Hematopoietic multipotent progenitor cell treated with erythropoietin and hydrocortisone succinate and interleukin-3 and kit ligand, for 8 days (in vitro differentiated cells): ENCODE measurements around the gene ZIC1.

ENCODE experiments used
- DNase-seq: peaks from one replicate; pipeline ENCODE4 v3.0.0-alpha.2; 2015

Gene ZIC1

DNA sequence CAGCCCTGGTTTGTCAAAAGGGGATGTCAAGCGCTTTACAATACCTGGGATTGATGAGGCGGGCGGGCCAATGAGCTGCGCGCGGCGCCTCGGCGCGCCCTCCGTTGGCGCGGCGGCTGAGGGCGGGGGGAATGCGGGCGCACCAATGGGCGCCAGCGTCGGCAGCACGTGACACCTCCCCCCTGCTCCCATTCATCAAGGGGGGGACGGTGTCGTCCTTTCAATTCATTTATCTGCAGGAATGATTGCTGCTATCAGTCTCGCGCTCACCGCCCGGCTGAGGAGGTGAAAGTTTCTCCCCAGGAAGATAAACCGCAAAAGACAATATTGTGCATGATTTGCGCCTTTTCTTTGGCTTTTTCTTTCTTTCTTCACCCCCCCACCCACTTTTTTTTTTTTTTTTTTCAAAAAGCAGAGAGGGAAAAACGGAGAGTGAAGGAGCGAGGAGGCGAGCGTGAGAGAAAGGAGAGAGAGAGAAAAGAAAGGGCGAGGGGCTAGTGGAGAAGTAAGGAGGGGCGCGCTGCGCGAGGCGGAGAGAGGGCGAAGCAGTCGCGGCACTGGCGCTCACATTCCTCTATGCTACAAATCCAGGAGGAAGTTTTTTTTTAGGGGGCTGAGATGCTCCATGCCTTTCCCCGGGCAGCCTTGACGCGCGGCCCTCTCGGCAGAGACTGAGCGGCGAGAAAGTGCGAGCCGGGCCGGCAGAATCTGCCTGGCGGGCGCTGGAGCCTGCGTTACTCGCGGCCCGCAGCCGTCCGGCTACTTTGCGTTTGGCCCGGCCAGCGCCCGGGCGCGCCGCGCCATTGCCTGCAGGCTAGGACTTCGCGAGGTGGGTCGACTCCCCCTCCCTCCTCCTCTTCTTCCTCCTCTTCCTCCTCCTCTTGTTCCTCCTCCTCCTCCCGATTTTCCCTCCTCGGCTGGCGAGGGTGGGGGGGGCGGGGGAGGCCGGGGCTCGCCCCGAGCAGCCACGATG is at the start of gene ZIC1:
TSS of gene ZIC1 (plus strand) at position 223 of the 973 bp plus-strand sequence. CDS start at position 971, 748 bp downstream.
- DNase-seq = no peak

DNA sequence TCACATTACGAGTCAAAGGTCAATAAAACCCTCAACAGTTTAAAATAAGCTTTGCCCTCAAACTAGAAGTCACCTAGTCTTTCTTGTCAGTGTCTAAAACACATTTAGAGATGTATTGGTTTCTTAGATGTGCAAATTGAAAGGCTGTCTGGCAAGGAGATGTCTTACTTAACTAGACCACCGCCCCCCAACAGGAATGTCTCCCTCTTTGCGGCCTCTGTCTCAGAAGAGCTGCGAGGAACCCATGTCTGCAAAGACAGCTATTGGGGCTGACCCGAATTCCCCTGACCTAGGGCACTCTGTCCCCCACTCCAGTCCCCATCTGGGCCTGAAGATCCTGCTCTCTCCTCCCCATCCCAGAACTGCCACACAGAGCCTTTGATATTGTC is 49.1 kb upstream of the ZIC1 start:
- DNase-seq = no peak

DNA sequence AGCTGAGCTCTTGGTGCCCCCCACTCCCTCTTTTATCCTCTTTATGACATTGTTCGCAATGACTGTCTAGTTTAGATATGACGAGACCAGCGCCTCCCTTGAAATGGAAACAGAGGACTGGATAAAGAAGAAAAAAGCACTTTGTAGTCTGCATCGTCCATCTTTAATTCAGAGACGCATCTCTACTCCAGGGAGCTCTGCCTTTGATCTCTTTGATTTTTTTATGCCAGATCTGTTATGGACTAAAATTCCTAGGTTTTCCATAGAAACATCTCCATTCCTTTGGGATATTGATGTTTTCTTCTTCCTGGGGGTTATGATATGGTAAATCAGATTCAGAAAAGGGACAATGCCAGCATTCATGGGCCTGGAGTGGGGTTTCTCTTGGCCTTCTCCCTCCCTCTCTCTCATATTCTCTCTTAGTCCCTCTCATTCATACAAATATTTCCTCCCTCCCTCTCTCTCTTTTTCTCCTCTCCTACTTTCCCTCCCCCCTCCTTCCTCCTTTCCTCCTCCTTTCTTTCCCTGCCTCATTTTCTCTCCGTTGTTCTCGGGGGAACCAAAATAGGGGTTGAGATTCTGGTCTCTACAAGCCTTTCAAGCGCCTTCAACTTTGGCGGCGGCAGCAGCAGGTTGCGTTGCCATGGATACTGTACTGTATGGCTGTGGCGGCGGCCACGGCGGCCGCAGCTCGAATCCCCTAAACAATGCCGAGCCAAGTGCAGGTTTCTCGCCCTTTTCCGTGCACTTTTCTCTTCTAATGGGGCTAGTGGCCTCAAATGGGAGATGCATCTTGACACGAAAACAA is 48.3 kb upstream of the ZIC1 start:
- no peak for DNase-seq

DNA sequence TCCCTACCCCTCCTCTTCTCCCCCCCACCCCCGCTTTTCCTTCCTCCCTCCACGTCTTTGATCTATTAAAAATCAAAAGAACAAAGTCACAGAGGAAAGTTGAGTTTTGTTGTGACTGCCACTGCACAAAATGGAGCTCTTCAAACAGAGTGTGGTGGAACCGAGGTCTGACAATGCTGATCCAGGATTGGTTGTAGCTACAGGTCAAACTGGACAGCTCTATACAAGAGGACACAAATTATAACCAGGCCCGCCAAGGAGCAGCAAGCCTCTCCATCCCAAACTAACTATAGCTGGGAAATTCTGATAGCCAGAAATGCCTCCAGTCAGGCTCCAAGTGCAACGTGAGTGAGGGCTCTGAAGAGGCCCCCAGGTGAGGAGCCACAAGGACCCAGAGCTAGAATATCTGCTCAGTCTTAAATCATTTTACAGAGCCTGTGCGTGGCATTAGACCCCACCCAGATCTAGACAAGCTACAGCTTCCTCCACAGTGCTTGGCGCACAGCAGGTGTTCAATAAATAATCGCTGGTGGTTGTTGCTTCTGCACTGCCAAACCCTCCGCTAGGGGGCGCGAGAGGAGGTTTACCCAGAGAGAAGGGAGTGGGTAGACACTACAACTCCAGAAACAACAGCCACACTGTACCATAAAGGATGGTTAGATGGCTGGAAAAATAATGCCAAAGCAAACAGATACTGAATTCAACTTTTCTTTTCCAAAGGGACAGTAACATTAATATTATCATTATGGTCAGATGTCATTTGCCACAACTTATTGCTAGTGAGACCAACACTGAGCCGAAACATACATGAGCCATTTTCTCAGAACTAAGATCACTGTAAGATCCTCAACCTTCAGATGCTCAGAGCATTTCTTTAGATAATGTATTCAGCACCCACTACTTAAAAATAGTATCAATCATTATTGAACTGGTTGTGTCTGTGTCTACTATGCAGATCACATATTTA is 47.4 kb upstream of the ZIC1 start:
- peak; percentile 50 for DNase-seq

DNA sequence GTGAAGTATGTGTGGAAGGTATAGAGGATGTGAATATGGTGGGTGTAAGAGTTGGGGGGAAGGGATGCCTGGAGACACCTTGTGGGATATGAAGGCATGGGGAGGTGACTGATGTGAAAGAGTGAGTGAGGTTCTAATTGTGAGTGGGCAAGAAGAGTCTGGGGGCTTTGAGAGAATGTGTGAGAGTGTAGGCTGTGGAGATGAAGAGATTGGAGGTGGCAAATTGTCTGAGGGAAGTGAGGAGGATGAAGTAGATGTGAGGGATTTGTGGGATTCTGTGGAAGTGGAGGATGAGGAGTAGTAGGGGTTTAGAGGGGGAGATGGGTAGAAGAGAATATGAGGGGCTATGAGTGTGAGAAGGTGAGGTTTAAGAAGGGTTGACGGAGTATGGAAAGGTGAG is 44.4 kb upstream of the ZIC1 start:
- no peak for DNase-seq

DNA sequence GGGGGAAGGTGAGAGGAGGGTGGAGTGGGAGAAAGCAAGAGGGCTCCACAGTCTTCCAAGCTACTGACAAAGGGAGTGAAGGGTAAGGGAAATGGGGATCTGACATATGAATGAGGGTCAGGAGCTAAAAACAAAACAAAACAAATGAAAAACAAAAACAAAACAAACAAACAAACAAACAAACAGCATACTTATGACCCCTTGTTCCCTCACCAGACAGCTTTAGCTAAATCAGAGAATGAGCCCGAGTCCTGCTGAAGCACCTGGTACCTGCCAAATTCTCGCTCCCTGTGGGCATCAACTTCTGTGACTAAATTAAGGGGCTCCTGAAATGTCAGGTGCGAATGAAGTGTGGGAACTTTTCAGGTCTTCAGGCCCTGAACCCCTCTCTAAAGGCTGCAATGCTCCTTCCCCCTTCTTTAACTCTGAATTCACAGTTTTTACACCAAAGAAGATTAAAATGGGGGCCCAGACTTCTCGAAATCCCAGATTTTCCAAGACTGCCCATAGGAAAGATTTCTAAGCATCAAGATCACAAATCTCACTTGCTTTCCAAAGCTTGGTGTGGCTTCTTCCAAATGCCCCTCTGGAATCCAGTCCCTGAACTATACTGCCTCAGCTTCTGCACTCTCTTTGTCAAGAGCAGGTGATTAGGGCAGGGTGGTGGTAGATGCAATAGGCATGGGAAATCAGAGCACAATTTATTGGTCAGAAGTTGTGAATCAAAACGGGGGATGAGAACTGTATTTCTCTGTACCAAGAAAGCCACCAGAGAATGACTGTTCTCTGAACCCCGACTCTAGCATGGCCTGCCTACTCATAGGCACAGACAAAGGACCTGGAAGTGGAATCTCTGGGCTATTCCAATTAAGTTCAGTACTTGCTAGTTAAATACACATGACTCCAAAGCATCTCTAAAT is 43.7 kb upstream of the ZIC1 start:
- no peak for DNase-seq

DNA sequence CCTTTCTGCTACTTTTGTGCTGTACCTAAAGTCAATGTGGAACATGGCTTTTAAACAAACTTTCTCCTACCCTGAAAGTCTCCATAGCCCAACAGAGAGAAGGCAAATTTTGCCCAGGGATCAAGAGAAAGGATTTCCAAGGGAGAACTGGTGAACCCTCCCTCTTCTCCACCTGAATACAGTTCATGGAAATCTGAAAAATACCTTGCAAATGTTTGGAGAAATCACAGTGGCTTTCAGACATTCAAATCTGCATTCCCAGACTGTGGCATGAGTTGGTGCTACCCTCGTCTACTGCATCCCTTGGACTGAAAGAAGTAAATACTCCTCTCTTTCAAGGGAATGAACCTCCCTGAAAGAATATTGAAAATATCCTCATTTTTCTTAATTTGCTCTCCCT is 41.5 kb upstream of the ZIC1 start:
- DNase-seq = no peak

DNA sequence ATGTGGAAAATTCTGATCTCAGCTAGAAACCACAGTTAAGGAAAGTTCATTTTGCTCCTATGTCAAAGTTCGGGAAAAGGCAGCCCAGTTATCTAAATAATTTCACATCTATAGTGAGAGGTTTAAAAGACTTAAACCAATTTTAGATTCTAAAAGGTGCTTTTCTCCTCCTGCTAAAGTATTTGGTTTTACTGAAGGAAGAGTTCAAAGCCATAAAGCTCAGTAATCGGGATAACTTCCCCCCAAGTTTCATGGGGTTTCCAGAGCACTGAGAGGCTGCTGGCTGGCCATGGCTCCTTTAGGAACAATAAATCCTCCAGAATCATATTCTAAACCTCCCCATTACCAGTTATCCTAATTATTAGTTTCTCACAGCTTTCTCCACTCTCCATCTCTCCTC is 41.0 kb upstream of the ZIC1 start:
- DNase-seq = no peak

DNA sequence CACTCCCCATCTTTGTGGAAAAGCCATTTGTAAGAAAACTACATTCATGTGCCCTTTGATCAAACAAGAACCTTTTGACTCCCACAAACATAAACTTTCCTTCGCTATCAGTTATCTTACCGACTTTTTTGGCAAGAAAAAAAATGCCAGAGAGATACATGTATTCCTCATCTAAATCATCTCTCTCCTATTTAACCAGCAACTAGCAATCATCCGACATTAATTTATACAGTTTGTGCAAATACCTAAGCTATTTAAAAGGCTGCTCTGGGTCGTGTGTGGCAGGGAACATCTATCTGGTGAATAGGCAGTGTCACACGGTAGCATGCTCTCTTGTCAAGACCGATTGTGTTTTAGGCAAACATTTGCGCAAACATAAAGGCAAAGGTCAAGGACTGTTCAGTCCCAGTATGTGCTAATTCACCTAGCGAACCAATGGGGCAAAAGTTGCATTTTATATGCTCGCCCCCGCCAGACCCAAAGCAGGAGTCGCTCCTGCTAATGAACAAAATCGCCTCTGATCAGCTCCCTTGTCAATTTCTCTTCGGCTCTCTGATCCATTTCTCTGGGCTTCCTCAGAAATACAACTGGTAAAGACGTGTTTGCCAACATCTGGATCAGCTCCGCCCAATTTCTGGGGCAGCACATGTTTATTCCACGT is 40.5 kb upstream of the ZIC1 start:
- no peak for DNase-seq

DNA sequence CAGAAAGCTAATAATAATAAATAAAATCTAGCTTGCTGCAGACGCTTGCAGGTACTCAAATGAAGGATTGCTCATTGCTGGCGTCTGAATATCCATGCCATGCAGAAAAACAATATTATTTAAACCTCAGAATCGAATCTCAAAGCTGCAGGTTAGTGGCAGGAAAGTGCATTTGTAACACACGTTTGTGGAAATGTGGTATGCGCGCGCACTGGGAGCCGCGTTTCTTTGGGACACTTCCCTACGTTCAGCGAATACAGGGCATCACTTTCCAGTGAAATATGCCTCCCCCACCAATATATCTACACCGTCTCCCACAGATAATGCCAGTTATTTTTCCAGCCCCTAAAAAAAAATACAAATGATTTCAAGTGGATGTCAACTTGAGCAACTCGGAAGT is 39.9 kb upstream of the ZIC1 start:
- DNase-seq = no peak

DNA sequence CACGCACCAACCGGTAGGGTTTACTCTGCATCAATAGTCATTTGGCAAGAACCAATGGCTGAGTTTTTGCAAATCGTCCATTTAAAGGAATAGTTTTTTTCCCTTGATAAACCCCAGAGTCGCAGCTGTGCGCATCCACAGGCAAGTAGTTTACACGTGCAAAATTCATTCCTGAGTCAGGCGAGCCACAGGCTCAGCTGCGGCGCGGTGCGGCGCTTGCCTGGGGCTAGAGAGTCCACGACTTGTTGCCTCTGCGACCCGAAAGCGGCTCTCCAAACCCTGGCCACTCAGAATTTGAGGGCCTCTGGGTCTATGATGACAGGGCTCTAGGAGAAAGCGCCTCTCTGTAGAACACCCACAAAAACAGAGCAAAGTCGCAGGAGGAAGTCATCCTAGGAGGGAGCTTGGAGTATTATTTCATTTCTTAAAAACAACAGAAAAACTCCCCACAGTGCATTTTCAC is 39.5 kb upstream of the ZIC1 start:
- DNase-seq = no peak

DNA sequence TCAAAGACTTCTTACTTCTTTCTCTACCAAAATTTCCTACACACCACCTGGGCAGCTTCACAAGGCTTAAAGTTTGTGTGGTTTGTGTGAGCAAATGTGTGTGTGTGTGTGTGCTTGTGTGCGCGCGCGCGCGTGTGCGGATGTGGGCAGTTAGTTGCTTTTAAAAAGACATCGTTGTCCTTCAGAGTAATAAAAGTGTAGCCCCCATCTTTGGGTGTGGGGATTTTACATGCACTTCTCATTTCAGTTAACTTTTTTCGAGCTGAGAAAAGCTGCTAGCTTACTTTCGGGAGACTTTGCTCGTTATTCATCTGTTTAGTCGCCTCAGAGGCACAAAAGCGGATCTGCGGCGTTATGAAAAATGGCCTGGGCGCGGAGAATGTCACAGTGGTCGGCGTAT is 38.8 kb upstream of the ZIC1 start:
- no peak for DNase-seq

DNA sequence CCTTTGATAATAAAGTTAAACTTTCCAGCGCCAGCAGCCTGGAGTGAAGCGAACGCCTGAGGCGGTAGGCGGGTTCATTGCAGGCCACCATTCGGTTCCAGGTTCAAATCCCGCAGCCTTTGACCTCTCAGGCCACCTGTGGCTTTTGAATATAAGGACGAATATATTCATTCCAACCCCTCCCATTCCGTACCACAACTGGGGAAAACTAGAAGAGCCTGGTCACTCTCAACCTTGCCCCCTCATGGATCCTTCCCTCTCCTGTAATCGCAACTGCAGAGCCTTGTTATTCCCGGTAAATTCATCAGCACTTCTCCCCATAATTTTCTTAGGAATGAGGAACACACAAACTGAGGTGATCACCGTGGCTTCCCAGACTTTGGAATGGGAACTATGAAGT is 38.0 kb upstream of the ZIC1 start:
- DNase-seq = no peak

DNA sequence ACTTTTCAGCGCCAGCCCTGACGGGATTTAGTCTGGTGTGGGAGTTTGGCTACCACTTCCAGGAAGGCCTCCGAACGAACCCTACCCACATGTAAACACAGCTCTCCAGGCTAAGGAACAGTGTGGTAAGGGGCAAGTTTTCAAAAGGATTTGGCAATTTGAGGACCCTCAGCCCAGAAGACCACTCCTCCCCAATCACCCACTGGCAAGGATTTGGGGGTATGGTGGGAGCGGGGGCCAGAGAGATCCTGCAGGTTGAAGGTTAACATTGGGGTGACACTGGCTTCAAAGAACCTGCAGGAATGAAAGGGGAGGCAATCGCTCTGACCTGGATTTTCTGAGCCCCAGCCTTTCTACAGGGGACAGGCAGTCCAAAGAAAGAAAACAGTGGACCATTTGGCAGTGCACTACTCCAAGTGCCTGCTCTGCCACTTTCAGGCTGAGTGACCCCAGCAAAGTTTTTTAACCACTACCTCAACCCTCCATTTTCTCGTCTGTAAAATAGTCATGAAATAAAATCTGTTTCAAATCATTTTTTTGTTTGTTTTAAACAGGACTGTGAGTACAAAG is 37.3 kb upstream of the ZIC1 start:
- no peak for DNase-seq

DNA sequence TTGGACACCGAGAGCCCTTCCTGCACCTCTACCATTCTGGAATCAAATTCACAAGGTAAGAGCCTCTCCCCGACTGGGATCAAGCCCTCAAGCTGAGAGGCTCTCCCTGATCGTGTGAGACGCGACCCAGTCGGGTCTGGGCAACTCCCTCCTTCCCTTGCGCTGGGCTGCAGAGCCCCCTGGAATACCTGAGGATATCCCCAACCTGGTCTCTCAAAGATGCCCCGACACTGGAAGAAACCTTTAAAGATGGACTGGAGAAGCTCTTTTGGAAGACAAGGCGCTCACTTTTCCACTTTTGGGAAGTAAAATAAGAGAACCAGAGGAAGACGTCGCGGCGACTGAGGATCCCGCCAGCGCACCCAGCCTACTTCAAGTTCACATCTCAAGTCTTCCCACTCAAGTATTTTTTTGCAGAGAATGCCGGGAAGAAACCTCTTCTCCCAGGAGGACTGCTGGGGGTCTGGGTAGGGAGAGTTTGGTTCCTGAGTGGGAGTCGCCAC is 36.6 kb upstream of the ZIC1 start:
- no peak for DNase-seq

DNA sequence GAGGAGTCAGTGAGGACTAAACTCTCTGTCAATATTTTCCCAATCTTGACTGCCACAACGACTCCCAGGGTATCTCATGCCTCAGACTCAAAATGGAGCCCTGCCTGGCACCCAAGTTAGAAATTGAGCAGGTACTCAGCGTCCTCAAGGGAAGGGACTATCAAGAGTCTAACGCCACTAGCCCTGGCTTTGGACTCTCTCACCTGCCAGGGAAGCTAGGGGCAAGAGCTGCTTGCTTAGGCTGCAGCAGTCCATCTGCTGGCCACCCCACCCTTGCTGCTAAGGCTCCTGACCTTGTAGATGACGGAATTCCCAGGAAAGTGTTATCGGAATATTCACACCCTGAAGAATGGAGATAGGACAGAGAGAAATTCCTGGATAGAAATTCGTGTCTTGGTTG is 35.9 kb upstream of the ZIC1 start:
- no peak for DNase-seq

DNA sequence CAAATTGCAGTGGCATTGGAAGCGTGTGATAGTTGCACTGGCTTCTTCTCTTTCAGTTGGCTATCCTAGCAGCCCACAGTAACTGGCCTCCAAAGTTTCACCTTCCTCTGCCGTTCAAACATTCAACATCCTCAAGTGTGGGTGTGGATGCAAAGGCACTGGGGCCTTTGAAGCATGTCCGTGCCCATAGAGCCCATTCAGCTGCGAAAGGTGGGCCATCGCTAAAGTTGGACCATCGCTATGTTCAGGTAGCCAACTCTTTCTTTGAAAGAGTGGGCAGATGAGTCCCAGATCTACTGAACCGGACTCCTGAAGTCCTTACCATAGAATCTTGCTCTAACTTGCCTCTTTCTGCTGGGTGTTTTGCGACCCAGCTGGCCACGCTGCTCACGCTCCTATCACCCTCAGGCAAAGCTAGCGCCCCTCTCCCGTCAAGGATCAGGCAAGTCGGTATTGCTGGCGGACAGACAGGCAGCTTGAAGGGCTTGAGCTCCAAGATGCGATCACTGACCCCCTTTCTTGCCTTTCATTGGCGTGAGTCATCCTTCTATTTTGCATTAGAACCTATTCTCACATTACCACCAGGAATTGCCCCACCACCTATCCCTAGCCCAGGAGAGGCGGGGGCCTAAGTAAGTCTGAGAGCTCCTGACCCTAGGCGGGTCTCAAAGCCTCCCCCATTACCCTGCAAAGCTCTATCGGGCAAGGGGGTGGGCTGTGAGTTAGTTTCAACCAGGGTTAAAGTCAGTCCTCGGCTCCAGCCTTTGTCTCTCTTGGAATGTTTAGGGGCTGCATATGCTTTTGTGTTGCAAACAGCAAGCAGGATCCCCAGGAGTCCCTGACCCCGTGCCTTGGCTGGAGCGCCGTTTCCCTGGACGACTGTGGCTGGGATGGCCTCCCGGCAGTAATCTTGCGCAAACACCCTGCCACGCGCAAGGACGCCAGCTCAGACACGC is 31.5 kb upstream of the ZIC1 start:
- DNase-seq = no peak

DNA sequence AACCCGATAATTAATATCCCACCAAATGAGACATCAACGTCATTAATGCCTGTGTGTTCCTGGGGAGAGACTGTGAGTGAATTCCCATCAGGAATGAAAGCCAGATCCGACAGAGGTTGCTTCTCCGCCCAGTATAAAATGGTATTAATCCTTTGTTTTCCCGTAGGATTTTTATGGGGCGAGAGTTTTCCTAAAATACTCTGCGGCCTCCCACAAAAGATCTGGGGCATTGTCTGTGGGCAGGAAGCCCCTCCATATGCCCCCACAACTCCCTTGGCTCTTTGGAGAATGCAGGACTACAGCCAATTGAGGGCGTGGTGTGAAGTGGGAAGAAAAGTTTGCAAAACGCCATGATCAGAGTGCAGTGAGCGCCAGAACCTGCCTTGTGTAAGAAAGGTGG is 29.5 kb upstream of the ZIC1 start:
- DNase-seq = no peak

DNA sequence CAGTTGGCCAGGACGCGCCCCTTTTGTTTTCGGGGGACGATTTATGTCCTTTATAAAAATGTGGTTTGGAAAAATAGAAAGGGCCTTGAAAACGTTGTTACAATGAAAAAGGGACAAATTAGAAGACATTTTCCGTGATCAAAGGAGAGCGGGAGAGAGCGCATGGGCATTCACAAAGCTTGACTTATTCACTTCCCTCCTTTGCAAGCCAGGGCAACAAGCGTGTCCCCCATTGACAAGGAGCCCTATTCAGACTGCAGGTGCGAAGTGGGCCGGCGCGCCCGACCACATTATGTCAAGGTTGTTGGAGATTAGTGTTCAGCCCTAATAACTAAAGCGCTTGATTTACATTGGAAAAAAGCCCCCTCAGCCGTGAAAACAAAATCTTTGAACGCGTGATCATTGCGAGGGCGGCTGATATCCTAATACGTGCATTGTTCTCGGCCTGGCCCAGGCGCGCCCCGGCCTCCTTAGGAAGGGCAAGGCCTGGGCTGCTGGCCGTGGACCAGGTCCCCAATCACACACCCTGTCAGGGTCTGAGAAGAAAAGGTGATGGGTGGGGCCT is 28.7 kb upstream of the ZIC1 start:
- DNase-seq = no peak
